IMR-90 (cell line): ENCODE results near the gene SLC16A8. TPM values are rescaled to one million over a fixed set of nuclear protein-coding genes. Genes with fewer than 3 reads are reported as not detected.

ENCODE experiments used
- ATAC-seq: fragments of 200-7000 bp; cut with Tn5 transposase; 2 replicates; pipeline ENCODE4 v1.9.1; 2020; ENCODE audit warnings: low read depth, mild to moderate bottlenecking, moderate library complexity
- BruUV-seq: library from RNA; stranded (reverse); fragments of 400-500 nt; replicated peaks from 2 replicates; lab custom pipeline; 2021; lab: Mats Ljungman, UMichigan
- CTCF ChIA-PET: fragments of 300-600 bp; formaldehyde crosslinking; extraction: SDS; loops from one replicate; lab custom pipeline; 2021; ENCODE audit warnings: antibody characterized with exemption; lab: Yijun Ruan, JAX
- POLR2A ChIA-PET: fragments of 300-600 bp; sonication (Branson Sonifier 250); formaldehyde crosslinking; loops from one replicate; lab custom pipeline; 2022; ENCODE audit warnings: antibody characterized with exemption; ENCODE audit not compliant: unreplicated experiment; lab: Charles Lee
- DNase-seq: peaks from one replicate; pipeline ENCODE4 v3.0.0; 2013
- H2AFZ ChIP-seq: replicated peaks from 2 replicates; pipeline ENCODE3; 2013; ENCODE audit warnings: low read length, mild to moderate bottlenecking; ENCODE audit not compliant: poor library complexity
- H2AK5ac ChIP-seq: 2 replicates; pipeline ENCODE4 v1.6.1; 2013; ENCODE audit warnings: low read depth, low read length, inconsistent platforms
- H2AK9ac ChIP-seq: replicated peaks from 2 replicates; pipeline ENCODE3; 2013; ENCODE audit warnings: mild to moderate bottlenecking, low read depth, low read length, moderate library complexity; ENCODE audit not compliant: poor library complexity
- H2BK120ac ChIP-seq: 2 replicates; pipeline ENCODE4 v1.6.1; 2013; ENCODE audit warnings: low read depth, low read length, inconsistent platforms
- H2BK15ac ChIP-seq: 3 replicates; pipeline ENCODE4 v1.6.1; 2013; ENCODE audit warnings: low read depth, low read length, inconsistent platforms
- H2BK20ac ChIP-seq: 2 replicates; pipeline ENCODE4 v1.6.1; 2013; ENCODE audit warnings: low read depth, mild to moderate bottlenecking, inconsistent platforms, low read length, moderate library complexity
- H2BK5ac ChIP-seq: 2 replicates; pipeline ENCODE4 v1.6.1; 2013; ENCODE audit warnings: mild to moderate bottlenecking, low read depth, low read length, inconsistent platforms; ENCODE audit not compliant: poor library complexity, severe bottlenecking
- H3K14ac ChIP-seq: replicated peaks from 2 replicates; pipeline ENCODE4 v1.6.1; 2013; ENCODE audit warnings: low read depth, low read length, inconsistent platforms
- H3K18ac ChIP-seq: 2 replicates; pipeline ENCODE4 v1.6.1; 2013; ENCODE audit warnings: low read depth, low read length, control low read depth
- H3K23ac ChIP-seq: 2 replicates; pipeline ENCODE4 v1.6.1; 2013; ENCODE audit warnings: low read depth, low read length, inconsistent platforms
- H3K27ac ChIP-seq: 2 replicates; pipeline ENCODE4 v1.5.1; 2013; ENCODE audit warnings: mild to moderate bottlenecking, control low read depth, low read length; ENCODE audit not compliant: insufficient read depth
- H3K27me3 ChIP-seq: 2 replicates; pipeline ENCODE4 v1.6.1; 2013; ENCODE audit warnings: low read length; ENCODE audit not compliant: control insufficient read depth, insufficient read depth
- H3K36me3 ChIP-seq: 2 replicates; pipeline ENCODE4 v1.6.1; 2013; ENCODE audit warnings: low read length, mixed read lengths; ENCODE audit not compliant: control insufficient read depth, insufficient read depth
- H3K4ac ChIP-seq: 2 replicates; pipeline ENCODE4 v1.6.1; 2013; ENCODE audit warnings: low read depth, low read length, inconsistent platforms
- H3K4me1 ChIP-seq: 2 replicates; pipeline ENCODE4 v1.6.1; 2013; ENCODE audit warnings: low read length, mixed read lengths; ENCODE audit not compliant: control insufficient read depth, insufficient read depth
- H3K4me2 ChIP-seq: 2 replicates; pipeline ENCODE4 v1.6.1; 2013; ENCODE audit warnings: low read depth, mild to moderate bottlenecking, control low read depth, low read length, moderate library complexity
- H3K4me3 ChIP-seq: 2 replicates; pipeline ENCODE4 v1.5.1; 2013; ENCODE audit warnings: low read depth, mild to moderate bottlenecking, control low read depth, low read length, moderate library complexity; ENCODE audit not compliant: insufficient read depth
- H3K56ac ChIP-seq: 2 replicates; pipeline ENCODE4 v1.6.1; 2013; ENCODE audit warnings: low read length, inconsistent platforms; ENCODE audit not compliant: insufficient read depth; ENCODE audit errors: extremely low read depth
- H3K79me1 ChIP-seq, 2 experiments: 2 replicates each; pipeline ENCODE4 v1.6.1; 2013; ENCODE audit warnings: low read length in 2 of 2, inconsistent platforms in 1 of 2, low read depth in 1 of 2
- H3K9ac ChIP-seq: 2 replicates; pipeline ENCODE4 v1.6.1; 2013; ENCODE audit warnings: low read depth, low read length, control low read depth
- H3K9me1 ChIP-seq: 2 replicates; pipeline ENCODE4 v1.6.1; 2013; ENCODE audit warnings: low read length, inconsistent platforms; ENCODE audit not compliant: insufficient read depth
- H3K9me3 ChIP-seq: 2 replicates; pipeline ENCODE4 v1.6.1; 2013; ENCODE audit warnings: low read length; ENCODE audit not compliant: control insufficient read depth, insufficient read depth
- H4K20me1 ChIP-seq: 2 replicates; pipeline ENCODE4 v1.6.1; 2013; ENCODE audit warnings: low read length, inconsistent platforms; ENCODE audit not compliant: insufficient read depth
- H4K5ac ChIP-seq: 2 replicates; pipeline ENCODE4 v1.6.1; 2013; ENCODE audit warnings: mild to moderate bottlenecking, low read depth, low read length, control low read depth
- H4K8ac ChIP-seq, 2 experiments: 2 replicates each; pipeline ENCODE4 v1.6.1; 2013; ENCODE audit warnings: low read depth in 2 of 2, low read length in 2 of 2, control low read depth in 1 of 2, inconsistent platforms in 1 of 2
- H4K91ac ChIP-seq: 2 replicates; pipeline ENCODE4 v1.6.1; 2013; ENCODE audit warnings: low read depth, low read length, inconsistent platforms; ENCODE audit not compliant: insufficient read depth
- BHLHE40 ChIP-seq: fragments of 150-350 bp; IDR thresholded peaks from 2 replicates; pipeline ENCODE4 v1.6.1; 2016; ENCODE audit warnings: mild to moderate bottlenecking, low read depth, low read length
- CEBPB ChIP-seq: IDR thresholded peaks from 2 replicates; pipeline ENCODE4 v1.6.1; 2012; ENCODE audit warnings: low read depth, low read length, improper control_type of control experiment
- CHD1 ChIP-seq: IDR thresholded peaks from 2 replicates; pipeline ENCODE4 v1.6.1; 2012; ENCODE audit warnings: low read depth, low read length, improper control_type of control experiment
- FOS ChIP-seq: fragments of 150-350 bp; IDR thresholded peaks from 2 replicates; pipeline ENCODE4 v1.6.1; 2016; ENCODE audit warnings: low read depth, low read length
- MAFK ChIP-seq: IDR thresholded peaks from 2 replicates; pipeline ENCODE4 v1.6.1; 2012; ENCODE audit warnings: low read depth, low read length, improper control_type of control experiment
- MXI1 ChIP-seq: IDR thresholded peaks from 2 replicates; pipeline ENCODE4 v1.6.1; 2012; ENCODE audit warnings: low read depth, mild to moderate bottlenecking, low read length, moderate library complexity, borderline replicate concordance
- NFE2L2 ChIP-seq: fragments of 150-350 bp; IDR thresholded peaks from 2 replicates; pipeline ENCODE4 v1.6.1; 2016; ENCODE audit warnings: low read depth, mild to moderate bottlenecking, low read length
- POLR2A ChIP-seq: IDR thresholded peaks from 2 replicates; pipeline ENCODE4 v1.6.1; 2012; ENCODE audit warnings: mild to moderate bottlenecking, low read depth, low read length
- RAD21 ChIP-seq: IDR thresholded peaks from 2 replicates; pipeline ENCODE4 v1.6.1; 2012; ENCODE audit warnings: low read length, improper control_type of control experiment
- RCOR1 ChIP-seq: IDR thresholded peaks from 2 replicates; pipeline ENCODE4 v1.6.1; 2012; ENCODE audit warnings: mild to moderate bottlenecking, low read length, improper control_type of control experiment; ENCODE audit not compliant: insufficient replicate concordance
- RFX5 ChIP-seq: IDR thresholded peaks from 2 replicates; pipeline ENCODE4 v1.8.0; 2012; ENCODE audit warnings: low read depth, mild to moderate bottlenecking, low read length, moderate library complexity
- SMC3 ChIP-seq: fragments of 150-350 bp; IDR thresholded peaks from 2 replicates; pipeline ENCODE4 v1.6.1; 2016; ENCODE audit warnings: low read depth, mild to moderate bottlenecking, antibody characterized with exemption, low read length, moderate library complexity
- WGBS, 2 experiments: methylation state at CpG; one replicate each; pipeline versions ENCODE4 v1.1.5 to v1.1.7; 2013; ENCODE audit warnings: missing lambda C conversion rate in 2 of 2; ENCODE audit not compliant: insufficient read length in 1 of 2; ENCODE audit errors: extremely low coverage in 2 of 2; 5-methylcytosine and 5-hydroxymethylcytosine counted together
- dilution Hi-C: fragments of 300-500 bp; cut with HindIII; formaldehyde crosslinking; loops from one replicate; pipeline ENCODE4 v1.14.3; 2018; ENCODE audit warnings: low sequenced_read_pairs; ENCODE audit not compliant: unreplicated experiment
- in situ Hi-C: fragments of 300-500 bp; cut with MboI; formaldehyde crosslinking; loops from 3 replicates; pipeline ENCODE4 v1.14.3; 2019; ENCODE audit warnings: low sequenced_read_pairs, inconsistent platforms, mixed read lengths
- intact Hi-C: fragments of 100-400 bp; cut with micrococcal nuclease; formaldehyde crosslinking; loops from 2 replicates; pipeline ENCODE4 v1.10.0; 2022
- polyA plus RNA-seq, 3 experiments: library from polyadenylated mRNA; depleted of rRNA; stranded (reverse); fragments of >200 nt; gene quantifications; 2 replicates each; pipeline ENCODE4 v1.2.3, GENCODE V29; 2012; ENCODE audit warnings: low replicate concordance in 1 of 3
- total RNA-seq: library from RNA; depleted of rRNA; stranded (reverse); fragments of >200 nt; gene quantifications from 2 replicates; pipeline ENCODE4 v1.2.3, GENCODE V29; 2012
- TF ChIP-seq, protein P1 (sequence below): fragments of 150-350 bp; IDR thresholded peaks from 2 replicates; pipeline ENCODE4 v1.6.1; 2017; ENCODE audit warnings: mild to moderate bottlenecking, antibody characterized with exemption, low read length, low read depth
- TF ChIP-seq, protein P2 (sequence below): conservative IDR thresholded peaks from 2 replicates; pipeline ENCODE4 v1.5.1; 2012; ENCODE audit warnings: mild to moderate bottlenecking, low read depth, low read length, improper control_type of control experiment

SLC16A8 gene
- total and polyA plus RNA-seq, 2 of the 4 experiments (the other 2 are of a cell fraction), result not detected

DNA sequence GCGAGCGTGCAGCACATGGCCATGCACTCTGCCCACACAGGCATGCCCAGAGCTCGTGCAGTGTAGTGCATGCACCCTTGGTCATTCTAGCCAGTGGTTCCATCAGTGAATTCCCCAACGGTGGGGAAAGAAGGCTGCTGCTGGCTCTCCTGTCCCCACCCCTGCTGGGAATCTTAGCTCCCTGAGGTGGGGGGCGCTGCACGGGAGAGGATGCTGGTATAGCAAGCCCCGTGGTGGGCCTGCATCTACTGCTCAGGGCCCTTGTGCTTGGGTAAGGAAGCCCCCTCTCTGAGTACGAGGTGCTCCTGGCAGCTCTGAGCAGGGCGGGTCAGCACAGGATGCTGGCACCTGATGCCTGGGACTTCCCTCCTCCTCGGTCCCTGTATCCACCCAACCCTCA, 45.0 kb upstream of the SLC16A8 start:
- no peak overlapping the region for H2AK9ac ChIP-seq
- no peak overlapping the region for H4K8ac ChIP-seq
- no peak overlapping the region for H2BK120ac ChIP-seq
- POLR2A ChIA-PET, result no interaction called here
- no TSS peak for BruUV-seq
- no peak overlapping the region for H3K14ac ChIP-seq
- H3K4me2 ChIP-seq, result no peak overlapping the region
- in situ Hi-C loops (no loop called here), intact Hi-C loops (no loop called here), dilution Hi-C loops (no loop called here)
- H3K79me1 ChIP-seq, result no peaks in the 10 kb centered on the region
- no peak overlapping the region for H3K9ac ChIP-seq
- WGBS, 2 experiments, result 92% methylated on average over 2 of the region's 10 CpGs; no CpG with 5 or more reads in 1 of the 2 experiments
- no peaks in the 10 kb centered on the region for H3K4me1 ChIP-seq
- no peak overlapping the region for H2BK15ac ChIP-seq
- no peak overlapping the region for H2AFZ ChIP-seq
- H3K4ac ChIP-seq, result no peak overlapping the region
- no peak overlapping the region for H3K23ac ChIP-seq
- peaks cover 4% of the 10 kb centered on the region for H3K9me1 ChIP-seq
- no peaks in the 10 kb centered on the region for H3K9me3 ChIP-seq
- H3K27ac ChIP-seq, result no peak overlapping the region
- no peak overlapping the region for H3K56ac ChIP-seq
- H2BK20ac ChIP-seq, result no peak overlapping the region
- no peak overlapping the region for H2BK5ac ChIP-seq
- CTCF ChIA-PET, result no interaction called here
- H3K27me3 ChIP-seq, result no peaks in the 10 kb centered on the region
- no peak overlapping the region for H4K5ac ChIP-seq
- DNase-seq (no peak), ATAC-seq (no peak)
- TF ChIP-seq RCOR1 (no peak), BHLHE40 (no peak), FOS (no peak), RFX5 (no peak), NFE2L2 (no peak), RAD21 (no peak), MXI1 (no peak), POLR2A (no peak), CHD1 (no peak), MAFK (no peak), CEBPB (no peak), SMC3 (no peak)
- TF ChIP-seq, protein P1, sequence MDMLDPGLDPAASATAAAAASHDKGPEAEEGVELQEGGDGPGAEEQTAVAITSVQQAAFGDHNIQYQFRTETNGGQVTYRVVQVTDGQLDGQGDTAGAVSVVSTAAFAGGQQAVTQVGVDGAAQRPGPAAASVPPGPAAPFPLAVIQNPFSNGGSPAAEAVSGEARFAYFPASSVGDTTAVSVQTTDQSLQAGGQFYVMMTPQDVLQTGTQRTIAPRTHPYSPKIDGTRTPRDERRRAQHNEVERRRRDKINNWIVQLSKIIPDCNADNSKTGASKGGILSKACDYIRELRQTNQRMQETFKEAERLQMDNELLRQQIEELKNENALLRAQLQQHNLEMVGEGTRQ, result no peak
- TF ChIP-seq, protein P2, sequence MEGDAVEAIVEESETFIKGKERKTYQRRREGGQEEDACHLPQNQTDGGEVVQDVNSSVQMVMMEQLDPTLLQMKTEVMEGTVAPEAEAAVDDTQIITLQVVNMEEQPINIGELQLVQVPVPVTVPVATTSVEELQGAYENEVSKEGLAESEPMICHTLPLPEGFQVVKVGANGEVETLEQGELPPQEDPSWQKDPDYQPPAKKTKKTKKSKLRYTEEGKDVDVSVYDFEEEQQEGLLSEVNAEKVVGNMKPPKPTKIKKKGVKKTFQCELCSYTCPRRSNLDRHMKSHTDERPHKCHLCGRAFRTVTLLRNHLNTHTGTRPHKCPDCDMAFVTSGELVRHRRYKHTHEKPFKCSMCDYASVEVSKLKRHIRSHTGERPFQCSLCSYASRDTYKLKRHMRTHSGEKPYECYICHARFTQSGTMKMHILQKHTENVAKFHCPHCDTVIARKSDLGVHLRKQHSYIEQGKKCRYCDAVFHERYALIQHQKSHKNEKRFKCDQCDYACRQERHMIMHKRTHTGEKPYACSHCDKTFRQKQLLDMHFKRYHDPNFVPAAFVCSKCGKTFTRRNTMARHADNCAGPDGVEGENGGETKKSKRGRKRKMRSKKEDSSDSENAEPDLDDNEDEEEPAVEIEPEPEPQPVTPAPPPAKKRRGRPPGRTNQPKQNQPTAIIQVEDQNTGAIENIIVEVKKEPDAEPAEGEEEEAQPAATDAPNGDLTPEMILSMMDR, result no peak
- no peaks in the 10 kb centered on the region for H4K20me1 ChIP-seq
- H3K36me3 ChIP-seq, result no peaks in the 10 kb centered on the region
- H3K18ac ChIP-seq, result no peak overlapping the region
- H3K4me3 ChIP-seq, result no peak overlapping the region
- H2AK5ac ChIP-seq, result no peak overlapping the region
- no peak overlapping the region for H4K91ac ChIP-seq
